ENCODE data around the gene TXNDC9.
"Not testable (repeated sequence)": the region's sequence is repeated elsewhere in the genome, so short reads cannot be mapped to it uniquely, and the experiment has no call there.

The TXNDC9 gene

DNA sequence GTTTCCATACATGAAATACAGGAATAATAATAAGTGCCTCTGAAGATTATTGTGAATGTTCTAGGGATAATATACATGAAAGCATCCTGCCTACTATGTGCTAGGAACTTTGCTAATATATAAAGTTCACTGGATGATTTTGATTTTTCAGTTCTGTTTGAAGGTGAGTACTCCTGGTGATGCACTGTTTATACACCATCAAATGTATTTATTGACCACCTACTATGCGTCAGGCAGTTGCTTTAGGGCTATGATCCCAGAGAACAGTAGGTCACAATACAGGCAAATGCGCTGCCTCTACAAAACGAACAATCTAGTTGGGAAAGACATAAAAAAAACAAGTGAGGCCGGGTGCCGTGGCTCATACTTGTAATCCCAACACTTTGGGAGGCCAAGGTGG, 10.7 kb downstream of the TXNDC9 start:
- TF ChIP-seq, protein P1, sequence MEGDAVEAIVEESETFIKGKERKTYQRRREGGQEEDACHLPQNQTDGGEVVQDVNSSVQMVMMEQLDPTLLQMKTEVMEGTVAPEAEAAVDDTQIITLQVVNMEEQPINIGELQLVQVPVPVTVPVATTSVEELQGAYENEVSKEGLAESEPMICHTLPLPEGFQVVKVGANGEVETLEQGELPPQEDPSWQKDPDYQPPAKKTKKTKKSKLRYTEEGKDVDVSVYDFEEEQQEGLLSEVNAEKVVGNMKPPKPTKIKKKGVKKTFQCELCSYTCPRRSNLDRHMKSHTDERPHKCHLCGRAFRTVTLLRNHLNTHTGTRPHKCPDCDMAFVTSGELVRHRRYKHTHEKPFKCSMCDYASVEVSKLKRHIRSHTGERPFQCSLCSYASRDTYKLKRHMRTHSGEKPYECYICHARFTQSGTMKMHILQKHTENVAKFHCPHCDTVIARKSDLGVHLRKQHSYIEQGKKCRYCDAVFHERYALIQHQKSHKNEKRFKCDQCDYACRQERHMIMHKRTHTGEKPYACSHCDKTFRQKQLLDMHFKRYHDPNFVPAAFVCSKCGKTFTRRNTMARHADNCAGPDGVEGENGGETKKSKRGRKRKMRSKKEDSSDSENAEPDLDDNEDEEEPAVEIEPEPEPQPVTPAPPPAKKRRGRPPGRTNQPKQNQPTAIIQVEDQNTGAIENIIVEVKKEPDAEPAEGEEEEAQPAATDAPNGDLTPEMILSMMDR (IDR thresholded peaks at IDR 0.05; ENCODE audit: borderline replicate concordance, insufficient read depth, low read depth, low read length) = no peak
- H3K4me3 ChIP-seq (ENCODE audit: low read depth, low read length) = no peak overlapping the region

DNA sequence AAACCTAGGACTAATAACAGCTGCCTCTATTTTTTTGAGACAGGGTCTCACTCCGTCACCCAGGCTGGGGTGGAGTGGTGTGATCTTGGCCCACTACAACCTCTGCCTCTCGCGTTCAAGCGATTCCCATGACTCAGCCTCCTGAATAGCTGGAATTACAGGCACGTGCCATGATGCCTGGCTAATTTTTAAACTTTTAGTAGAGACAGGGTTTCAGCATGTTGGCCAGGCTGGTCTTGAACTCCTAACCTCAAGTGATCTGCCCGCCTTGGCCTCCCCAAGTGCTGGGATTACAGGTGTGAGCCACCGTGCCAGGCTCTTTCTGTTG, 18.3 kb downstream of the TXNDC9 start:
- H3K4me3 ChIP-seq (ENCODE audit: low read depth, low read length) = not testable (repeated sequence)

DNA sequence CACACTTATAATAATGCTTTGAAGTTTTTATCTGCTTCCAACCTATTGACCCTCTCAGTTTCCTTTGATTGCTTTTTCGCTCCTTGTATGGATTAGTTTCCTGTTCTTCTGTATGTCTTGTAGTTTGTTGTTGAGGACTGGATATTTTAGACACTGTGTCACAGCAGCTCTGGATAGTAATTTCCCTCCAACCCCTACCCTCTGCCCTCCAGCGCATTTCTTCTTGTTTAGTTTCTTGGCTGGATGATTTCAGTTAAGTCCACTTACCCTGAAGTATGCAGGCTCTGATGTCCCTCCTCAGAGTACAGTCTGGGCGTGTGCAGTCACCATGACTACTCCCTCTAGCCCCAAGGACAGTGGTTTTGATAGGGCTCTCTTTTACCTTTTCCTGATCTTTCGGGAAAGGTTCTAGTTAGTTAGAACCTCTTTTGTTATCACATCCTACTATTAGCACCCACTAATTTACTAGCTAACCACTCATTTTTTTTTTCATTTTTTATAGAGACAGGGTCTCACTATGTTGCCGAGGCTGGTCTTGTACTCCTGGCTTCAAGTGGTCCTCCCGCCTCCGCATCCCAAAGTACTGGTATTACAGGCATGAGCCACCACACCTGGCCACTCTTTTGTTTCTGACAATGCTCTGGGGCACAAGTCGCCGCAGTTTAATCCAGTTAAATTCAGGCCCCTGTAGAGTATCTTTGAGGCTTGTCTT, 18.8 kb downstream of the TXNDC9 start:
- TF ChIP-seq, protein P1 (IDR thresholded peaks at IDR 0.05; ENCODE audit: borderline replicate concordance, insufficient read depth, low read depth, low read length) = no peak
- no peak overlapping the region for H3K4me3 ChIP-seq (ENCODE audit: low read depth, low read length)

GRCh38 chr2:99301097-99301496, 35.0 kb downstream of the TXNDC9 start, which contains the start of gene LYG1:
LYG1 (minus strand) TSS chr2:99301197; CDS start chr2:99295670, 5,527 bp downstream.
- not testable (repeated sequence) for H3K4me3 ChIP-seq (ENCODE audit: low read depth, low read length)

DNA sequence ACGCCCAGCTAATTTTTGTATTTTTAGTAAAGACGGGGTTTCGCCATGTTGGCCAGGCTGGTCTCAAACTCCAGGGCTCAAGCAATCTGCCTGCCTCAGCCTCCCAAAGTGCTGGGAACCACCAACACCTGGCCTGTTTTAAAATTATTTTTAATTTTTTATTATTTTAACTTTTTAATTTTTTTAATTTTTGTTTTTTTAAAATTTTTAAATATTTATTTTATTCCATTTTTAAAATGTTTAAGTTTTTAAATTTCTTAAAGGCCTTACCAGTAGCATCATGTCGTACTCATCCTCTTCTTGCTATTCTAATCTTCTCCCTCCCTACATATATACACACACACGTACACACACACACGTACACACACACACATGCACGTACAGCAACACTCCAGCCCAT, 36.6 kb downstream of the TXNDC9 start:
- no peak overlapping the region for H3K4me3 ChIP-seq (ENCODE audit: low read depth, low read length)
- TF ChIP-seq, protein P1 (IDR thresholded peaks at IDR 0.05; ENCODE audit: borderline replicate concordance, insufficient read depth, low read depth, low read length) = no peak

DNA sequence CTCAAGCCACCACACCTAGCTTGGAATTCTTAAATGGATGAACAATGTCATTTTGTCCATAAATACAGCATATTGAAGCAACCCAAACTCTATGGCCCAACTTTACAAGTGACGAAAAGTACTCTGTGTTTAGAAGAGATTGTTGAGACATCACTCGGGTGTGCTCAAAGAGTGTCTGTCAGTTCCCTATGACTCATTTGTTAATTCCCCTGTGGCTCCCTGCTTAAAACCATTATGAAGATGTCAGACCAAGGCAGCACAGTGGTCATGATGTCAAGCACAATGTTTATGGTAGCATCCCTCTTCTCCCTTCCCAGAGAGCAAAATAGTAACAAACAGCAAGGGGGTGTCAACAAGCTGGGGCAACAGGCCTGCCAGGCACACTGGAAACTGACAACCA, 38.1 kb downstream of the TXNDC9 start:
- TF ChIP-seq, protein P1 (IDR thresholded peaks at IDR 0.05; ENCODE audit: borderline replicate concordance, insufficient read depth, low read depth, low read length) = no peak
- no peak overlapping the region for H3K4me3 ChIP-seq (ENCODE audit: low read depth, low read length)

DNA sequence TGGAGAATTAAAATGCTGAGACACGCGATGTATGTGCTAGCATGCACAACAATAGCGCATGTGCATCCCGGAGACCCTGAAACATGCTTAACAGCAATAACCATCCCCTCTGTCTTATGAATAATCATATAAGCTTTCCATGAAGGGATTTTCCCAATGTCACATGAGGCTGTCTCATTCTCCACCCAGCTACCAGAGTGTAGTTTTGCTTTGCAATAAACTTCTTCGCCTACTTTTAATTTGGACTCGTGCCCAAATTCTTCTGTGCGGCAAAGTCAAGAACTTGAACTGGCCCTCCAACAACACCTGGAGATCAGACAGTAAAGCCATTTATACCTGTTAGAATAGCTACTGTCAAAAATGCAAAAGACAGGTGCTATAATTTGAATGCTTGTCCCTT, 50.6 kb downstream of the TXNDC9 start:
- no peak overlapping the region for H3K4me3 ChIP-seq (ENCODE audit: low read depth, low read length)
- TF ChIP-seq, protein P1 (IDR thresholded peaks at IDR 0.05; ENCODE audit: borderline replicate concordance, insufficient read depth, low read depth, low read length) = no peak

DNA sequence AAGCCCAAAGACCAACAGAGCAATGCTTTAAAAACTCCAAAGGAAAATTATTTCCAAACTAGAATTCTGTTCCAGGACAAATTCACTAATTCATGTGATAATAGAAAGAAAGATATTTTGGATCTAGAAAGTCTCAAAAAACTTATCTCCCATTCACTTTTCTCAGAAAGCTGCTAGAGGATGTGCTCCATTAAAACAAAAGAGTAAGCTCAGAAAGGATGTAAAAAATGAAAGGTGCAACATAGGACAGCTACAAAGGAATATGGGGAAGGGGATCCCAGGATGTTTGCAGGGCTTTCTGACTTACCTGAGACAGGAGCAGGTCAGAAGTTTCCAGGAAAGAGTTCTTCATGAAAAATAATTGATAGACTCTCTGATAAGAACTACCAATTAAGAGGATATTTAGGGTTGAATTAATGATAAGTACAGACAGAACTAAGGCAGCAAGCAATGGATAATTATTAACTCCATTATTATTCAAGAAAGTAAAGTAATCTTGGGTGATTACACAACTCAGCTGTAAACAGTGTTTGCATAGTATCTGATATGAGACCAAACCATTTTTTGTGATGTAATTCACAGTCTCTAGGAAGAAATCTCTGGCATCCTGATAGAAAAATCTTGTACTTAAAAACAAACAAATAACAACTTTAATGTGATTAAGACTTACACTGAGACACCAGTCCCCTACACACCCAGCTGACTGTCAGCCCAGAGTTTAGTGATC, 56.0 kb downstream of the TXNDC9 start:
- TF ChIP-seq, protein P1 (IDR thresholded peaks at IDR 0.05; ENCODE audit: borderline replicate concordance, insufficient read depth, low read depth, low read length) = no peak
- no peak overlapping the region for H3K4me3 ChIP-seq (ENCODE audit: low read depth, low read length)
